GM19035 (cell line): ENCODE measurements around the gene TM9SF4.
"Not testable (repeated sequence)": the region's sequence is repeated elsewhere in the genome, so short reads cannot be mapped to it uniquely, and the experiment has no call there.

ENCODE experiments used
- ATAC-seq: cut with Tn5 transposase; IDR thresholded peaks from one replicate; pipeline ENCODE4 v1.9.1; 2021; ENCODE audit not compliant: unreplicated experiment

TM9SF4 gene

DNA sequence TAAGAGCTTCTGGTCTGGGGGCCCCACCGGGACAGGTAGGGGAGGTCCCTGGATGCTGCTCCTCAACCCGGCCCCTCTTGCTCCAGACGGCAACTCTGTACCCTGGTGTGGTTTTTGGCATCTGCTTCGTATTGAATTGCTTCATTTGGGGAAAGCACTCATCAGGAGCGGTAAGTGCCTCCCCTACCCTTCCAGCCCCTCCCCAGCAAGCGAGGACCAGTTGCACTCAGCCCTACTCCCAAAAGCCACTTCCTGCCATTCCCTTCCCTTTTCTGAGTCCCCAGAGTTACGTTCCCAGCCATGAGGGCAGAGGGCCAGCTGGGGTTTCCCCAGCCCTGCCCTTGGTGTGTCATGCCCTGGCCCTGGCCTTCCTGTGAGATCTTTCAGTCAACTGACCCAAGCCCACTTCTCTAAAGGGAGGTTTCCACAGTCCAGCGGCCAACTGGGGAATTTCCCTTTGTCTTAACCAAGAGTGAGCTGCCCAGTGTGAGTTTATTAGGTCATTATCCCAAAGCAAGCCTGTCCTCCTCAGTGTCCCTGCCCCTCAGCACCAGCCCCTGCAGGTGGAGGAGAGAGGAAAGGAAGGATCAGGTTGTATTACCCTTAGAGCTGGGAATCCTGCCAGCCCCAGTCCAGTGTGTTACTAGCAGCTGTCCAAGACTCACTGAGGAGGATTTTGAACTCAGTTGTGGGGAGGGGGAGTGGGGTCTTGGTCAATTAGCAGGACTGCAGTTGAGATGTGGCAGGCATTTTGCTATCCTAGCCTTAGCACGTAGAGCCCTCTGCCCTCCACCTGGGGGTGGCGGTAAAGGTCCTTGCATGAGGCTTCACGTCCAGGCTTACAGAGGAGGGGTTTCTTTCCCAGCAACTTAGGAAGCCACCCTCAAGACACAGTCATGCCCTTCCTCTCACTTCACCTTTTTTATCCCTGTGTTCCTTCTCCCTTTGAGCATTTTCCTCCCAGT is 45.8 kb downstream of the TM9SF4 start:
- no peak for ATAC-seq

GRCh38 chr20:32157611-32158010 is 48.1 kb downstream of the TM9SF4 start:
- ATAC-seq = no peak

DNA sequence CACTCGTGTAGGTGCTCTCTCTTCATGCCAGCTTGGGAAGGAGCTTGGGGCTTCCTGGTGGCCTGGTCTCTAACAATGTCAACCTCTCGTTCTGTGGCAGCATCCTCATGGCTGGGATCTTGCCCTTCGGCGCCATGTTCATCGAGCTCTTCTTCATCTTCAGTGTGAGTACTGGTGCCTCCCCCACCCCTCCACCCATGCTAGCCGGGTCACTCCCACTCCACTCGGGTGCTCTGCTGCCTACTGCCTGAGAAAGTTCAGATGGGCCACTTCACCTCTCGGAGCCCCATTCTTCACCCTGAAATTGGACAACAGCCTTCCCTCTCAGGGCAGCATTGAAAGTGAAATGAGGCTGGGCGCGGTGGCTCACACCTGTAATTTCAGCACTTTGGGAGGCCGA is 48.8 kb downstream of the TM9SF4 start:
- no peak for ATAC-seq

- no peak for ATAC-seq
Measured at GRCh38 chr20:32158943-32159660, 49.6 kb downstream of the TM9SF4 start.

- no peak for ATAC-seq
Measured at GRCh38 chr20:32159766-32160221, 50.3 kb downstream of the TM9SF4 start.

- no peak for ATAC-seq
Measured at GRCh38 chr20:32160341-32160740, 50.8 kb downstream of the TM9SF4 start.

DNA sequence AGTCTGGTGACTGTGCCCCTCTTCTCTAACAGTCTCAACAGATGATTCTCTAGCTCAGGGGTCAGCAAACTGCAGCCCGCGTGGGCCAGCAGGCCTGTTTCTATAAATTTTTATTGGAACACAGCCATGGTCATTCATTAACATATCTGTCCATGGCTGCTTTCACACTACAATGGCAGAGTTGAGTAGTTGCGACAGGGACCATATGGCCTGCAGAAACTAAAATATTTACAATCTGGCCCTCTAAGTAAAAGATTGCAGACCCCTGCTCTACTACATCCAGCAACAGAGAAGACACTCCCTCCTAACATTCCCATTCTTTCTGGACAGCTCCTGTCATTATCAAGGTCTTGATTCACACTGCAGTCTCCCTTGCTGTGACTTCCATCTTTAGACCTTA is 52.8 kb downstream of the TM9SF4 start:
- ATAC-seq = no peak

DNA sequence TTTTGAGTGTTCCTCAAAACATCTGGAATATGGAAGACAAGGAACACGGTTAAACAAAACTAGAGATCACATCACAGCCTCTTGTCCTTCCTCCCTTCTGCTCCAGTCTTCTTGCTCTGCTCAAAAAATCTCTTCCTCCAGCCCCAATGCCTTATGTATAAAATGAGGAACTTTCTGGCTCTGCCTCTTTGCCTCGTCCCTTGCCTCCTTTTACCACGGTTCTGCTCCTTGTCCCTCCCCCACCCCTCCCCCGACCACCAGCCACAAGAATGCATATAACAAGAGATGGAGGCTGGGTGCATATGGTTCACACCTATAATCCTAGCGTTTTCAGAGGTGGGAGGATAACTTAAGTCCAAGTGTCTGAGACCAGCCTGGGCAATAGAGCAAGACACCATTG is 54.4 kb downstream of the TM9SF4 start:
- no peak for ATAC-seq

DNA sequence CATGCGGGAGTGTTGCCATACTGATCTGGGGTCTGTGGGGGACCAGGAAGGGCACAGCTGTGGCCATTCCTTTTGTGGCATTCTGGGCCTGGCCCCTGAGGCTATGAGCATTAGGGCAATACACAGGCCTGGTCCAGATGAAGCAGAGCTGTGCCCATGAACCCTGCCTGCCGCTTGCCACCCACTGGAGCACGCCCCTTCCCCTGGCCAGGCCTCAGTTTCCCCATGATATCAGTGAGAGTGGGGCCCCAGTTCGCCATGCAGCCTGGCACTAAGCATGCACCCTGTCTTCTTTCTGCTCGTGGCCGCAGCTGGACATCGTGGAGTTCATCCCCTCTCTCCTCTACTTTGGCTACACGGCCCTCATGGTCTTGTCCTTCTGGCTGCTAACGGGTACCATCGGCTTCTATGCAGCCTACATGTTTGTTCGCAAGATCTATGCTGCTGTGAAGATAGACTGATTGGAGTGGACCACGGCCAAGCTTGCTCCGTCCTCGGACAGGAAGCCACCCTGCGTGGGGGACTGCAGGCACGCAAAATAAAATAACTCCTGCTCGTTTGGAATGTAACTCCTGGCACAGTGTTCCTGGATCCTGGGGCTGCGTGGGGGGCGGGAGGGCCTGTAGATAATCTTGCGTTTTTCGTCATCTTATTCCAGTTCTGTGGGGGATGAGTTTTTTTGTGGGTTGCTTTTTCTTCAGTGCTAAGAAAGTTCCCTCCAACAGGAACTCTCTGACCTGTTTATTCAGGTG is 55.6 kb downstream of the TM9SF4 start:
- ATAC-seq = no peak

DNA sequence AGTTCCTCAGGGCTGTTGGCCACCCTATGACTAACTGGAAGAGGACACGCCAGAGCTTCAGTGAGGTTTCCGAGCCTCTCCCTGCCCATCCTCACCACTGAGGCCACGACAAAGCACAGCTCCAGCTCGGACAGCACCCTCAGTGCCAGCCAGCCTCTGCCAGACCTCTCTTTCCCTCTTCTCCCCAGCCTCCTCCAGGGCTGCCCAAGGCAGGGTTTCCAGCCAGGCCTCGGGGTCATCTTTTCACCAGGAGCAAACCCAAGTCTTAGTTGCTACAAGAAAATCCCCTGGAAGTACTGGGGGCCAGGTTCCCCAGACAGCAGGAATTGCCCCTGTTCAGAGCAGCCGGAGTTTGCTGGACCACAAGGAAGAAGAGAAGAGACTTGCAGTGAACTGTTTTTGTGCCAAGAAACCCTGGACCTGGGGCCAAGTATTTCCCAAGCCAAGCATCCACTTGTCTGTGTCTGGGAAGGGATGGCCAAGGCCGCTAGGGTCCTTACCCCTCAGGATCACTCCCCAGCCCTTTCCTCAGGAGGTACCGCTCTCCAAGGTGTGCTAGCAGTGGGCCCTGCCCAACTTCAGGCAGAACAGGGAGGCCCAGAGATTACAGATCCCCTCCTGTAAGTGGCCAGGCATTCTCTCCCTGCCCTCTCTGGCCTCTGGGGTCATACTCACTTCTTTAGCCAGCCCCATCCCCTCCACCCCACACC is 56.5 kb downstream of the TM9SF4 start:
- no peak for ATAC-seq

- no peak for ATAC-seq
Measured at GRCh38 chr20:32167552-32167951, 58.0 kb downstream of the TM9SF4 start.

GRCh38 chr20:32168184-32168910 is 58.8 kb downstream of the TM9SF4 start:
- ATAC-seq = no peak

- ATAC-seq = not testable (repeated sequence)
Measured at GRCh38 chr20:32177696-32178095, 68.2 kb downstream of the TM9SF4 start.

- no peak for ATAC-seq
Measured at GRCh38 chr20:32179515-32179914, 70.0 kb downstream of the TM9SF4 start.

- no peak for ATAC-seq
Measured at GRCh38 chr20:32179934-32180333, 70.4 kb downstream of the TM9SF4 start.

- ATAC-seq = no peak
Measured at GRCh38 chr20:32181606-32182005, 72.1 kb downstream of the TM9SF4 start.

- no peak for ATAC-seq
Measured at GRCh38 chr20:32183947-32184635, 74.6 kb downstream of the TM9SF4 start.

DNA sequence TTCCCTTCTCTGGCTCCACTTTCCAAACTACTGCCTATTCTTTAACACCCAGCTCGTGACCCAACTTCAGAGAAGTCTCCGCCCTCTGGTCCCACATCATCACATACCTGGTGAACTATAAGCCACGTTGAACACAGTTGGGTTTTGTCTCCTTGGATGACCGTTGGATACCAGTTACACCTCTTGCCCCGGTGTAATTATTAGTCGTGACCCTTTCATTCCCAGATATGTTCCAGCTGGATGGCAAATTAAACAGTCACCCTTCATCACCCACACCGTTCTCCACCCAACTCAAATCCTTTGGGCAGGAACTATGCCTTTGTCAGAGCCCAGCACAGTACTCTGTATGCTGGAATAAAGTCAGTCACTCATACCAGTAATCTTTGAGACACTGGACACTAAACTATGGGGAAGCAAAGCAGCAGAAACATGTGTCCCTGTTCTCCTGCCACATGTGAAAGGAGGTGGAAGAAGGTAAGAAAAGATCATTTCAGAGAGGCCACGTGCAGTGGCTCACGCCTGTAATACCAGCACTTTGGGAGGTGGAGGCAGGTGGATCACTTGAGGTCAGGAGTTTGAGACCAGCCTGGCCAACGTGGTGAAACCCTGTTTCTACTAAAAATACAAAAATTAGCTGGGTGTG is 75.6 kb downstream of the TM9SF4 start:
- ATAC-seq = no peak

GRCh38 chr20:32186506-32186905 is 77.0 kb downstream of the TM9SF4 start:
- ATAC-seq = no peak
